ENCODE measurements around the gene NECTIN1.

Gene NECTIN1

DNA sequence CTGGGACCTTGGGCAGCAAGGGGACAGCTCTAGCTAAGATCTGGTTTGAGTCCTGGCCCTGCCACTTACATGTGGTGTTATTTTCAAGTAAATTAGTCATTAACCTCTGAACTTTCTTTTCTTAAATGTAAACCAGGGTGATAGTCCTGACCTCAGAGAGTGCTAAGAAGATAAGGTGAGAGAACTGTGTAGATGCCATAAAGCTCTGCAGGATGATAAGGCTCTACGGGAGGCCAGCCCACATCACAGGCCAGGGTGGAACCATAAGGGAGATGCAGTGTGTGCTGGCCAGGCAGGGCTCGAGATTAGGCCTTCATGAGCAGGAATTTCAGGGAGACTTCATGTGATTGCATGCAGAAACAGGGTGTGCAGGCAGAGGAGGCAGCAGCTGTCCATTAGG lies 24.2 kb downstream of the NECTIN1 start:
- H3K36me3 ChIP-seq (ENCODE audit: control insufficient read depth, low read length), result no peaks in the 10 kb centered on the region
- H3K4me2 ChIP-seq (ENCODE audit: low read length), result no peak overlapping the region
- TF ChIP-seq EZH2phosphoT487 (IDR thresholded peaks at IDR 0.05; ENCODE audit: borderline replicate concordance, low read length), result no peak
- TF ChIP-seq, protein P1, sequence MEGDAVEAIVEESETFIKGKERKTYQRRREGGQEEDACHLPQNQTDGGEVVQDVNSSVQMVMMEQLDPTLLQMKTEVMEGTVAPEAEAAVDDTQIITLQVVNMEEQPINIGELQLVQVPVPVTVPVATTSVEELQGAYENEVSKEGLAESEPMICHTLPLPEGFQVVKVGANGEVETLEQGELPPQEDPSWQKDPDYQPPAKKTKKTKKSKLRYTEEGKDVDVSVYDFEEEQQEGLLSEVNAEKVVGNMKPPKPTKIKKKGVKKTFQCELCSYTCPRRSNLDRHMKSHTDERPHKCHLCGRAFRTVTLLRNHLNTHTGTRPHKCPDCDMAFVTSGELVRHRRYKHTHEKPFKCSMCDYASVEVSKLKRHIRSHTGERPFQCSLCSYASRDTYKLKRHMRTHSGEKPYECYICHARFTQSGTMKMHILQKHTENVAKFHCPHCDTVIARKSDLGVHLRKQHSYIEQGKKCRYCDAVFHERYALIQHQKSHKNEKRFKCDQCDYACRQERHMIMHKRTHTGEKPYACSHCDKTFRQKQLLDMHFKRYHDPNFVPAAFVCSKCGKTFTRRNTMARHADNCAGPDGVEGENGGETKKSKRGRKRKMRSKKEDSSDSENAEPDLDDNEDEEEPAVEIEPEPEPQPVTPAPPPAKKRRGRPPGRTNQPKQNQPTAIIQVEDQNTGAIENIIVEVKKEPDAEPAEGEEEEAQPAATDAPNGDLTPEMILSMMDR (IDR thresholded peaks at IDR 0.05; ENCODE audit: low read depth, low read length, poor library complexity, severe bottlenecking), result no peak
- H4K20me1 ChIP-seq (ENCODE audit: control insufficient read depth, insufficient read depth, low read depth, low read length), result no peaks in the 10 kb centered on the region
- H3K27ac ChIP-seq (ENCODE audit: low read depth, low read length), result no peak overlapping the region
- H3K9me3 ChIP-seq (ENCODE audit: control insufficient read depth, insufficient read depth, low read length), result no peaks in the 10 kb centered on the region
- no peaks in the 10 kb centered on the region for H3K79me2 ChIP-seq (ENCODE audit: control insufficient read depth, low read length)
- no peak overlapping the region for H3K4me3 ChIP-seq (ENCODE audit: low read length)
- H3K4me1 ChIP-seq (ENCODE audit: control insufficient read depth, low read length), result no peaks in the 10 kb centered on the region
- no peaks in the 10 kb centered on the region for H3K9me2 ChIP-seq (replicated peaks; ENCODE audit: control insufficient read depth, low read length)
- H3K27me3 ChIP-seq (ENCODE audit: control insufficient read depth, low read length), result peaks cover 3% of the 10 kb centered on the region; the same call in 1 of the 2 replicates
- no peaks in the 10 kb centered on the region for H3F3A ChIP-seq (ENCODE audit: control insufficient read depth, insufficient read depth)

DNA sequence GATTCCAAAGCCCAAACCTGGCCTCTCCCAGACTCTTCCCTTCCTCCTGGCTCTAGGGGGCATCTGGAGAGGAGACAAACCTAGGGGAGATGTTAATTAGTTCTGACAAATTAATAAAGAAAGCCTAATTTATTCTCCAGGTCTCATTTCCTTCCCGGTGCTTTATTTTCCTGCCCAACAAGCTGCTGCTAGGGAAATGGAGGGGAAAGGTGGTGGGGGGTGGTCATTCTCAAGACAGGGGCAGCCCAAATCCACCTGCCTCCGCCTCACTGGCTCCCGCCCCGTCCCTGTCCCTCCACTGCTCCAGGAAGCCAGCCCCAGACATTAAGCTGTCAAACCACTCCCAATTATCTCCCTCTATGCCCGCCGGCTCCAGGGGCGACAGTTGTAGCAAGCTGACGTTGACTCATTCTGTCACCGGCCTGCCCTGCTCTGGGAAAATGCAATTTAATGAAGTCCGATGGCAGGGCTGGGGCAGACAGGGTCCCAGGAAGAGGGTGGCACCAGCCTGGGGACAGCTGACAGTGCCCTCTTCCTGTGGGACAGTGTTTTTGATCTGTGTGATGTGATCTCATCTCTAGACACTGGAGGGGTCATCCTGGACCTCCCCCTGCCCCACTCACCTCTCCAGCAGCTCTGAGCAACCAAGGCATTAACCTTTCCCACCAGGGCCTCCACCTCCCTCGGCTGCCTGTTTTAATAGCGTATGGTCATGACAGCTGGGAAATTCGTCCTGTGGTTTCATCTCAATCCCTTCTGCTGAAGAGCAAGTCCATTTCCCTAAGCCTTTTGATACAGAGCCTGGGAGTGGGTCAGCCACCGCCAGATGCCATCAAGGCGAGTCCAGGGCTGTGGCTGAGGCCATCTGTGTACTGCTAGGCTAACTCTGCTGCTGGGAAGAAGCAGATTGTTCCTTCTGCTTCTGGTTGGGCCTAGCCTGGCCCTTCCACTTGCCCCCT lies 27.1 kb downstream of the NECTIN1 start:
- Histone ChIP-seq H4K20me1 (ENCODE audit: control insufficient read depth, insufficient read depth, low read depth, low read length) (no peaks in the 10 kb centered on the region), H3K4me2 (ENCODE audit: low read length) (no peak overlapping the region)

GRCh38 chr11:119700536-119701346 lies 28.3 kb downstream of the NECTIN1 start:
- TF ChIP-seq, protein P1 (IDR thresholded peaks at IDR 0.05; ENCODE audit: low read depth, low read length, poor library complexity, severe bottlenecking), result no peak
- no peak for TF ChIP-seq EZH2phosphoT487 (IDR thresholded peaks at IDR 0.05; ENCODE audit: borderline replicate concordance, low read length)
- H3K79me2 ChIP-seq (ENCODE audit: control insufficient read depth, low read length), result no peaks in the 10 kb centered on the region
- no peak overlapping the region for H3K4me3 ChIP-seq (ENCODE audit: low read length)
- no peaks in the 10 kb centered on the region for H3K27me3 ChIP-seq (ENCODE audit: control insufficient read depth, low read length)
- H3K27ac ChIP-seq (ENCODE audit: low read depth, low read length), result no peak overlapping the region
- no peaks in the 10 kb centered on the region for H3K9me3 ChIP-seq (ENCODE audit: control insufficient read depth, insufficient read depth, low read length)
- H4K20me1 ChIP-seq (ENCODE audit: control insufficient read depth, insufficient read depth, low read depth, low read length), result no peaks in the 10 kb centered on the region
- no peaks in the 10 kb centered on the region for H3F3A ChIP-seq (ENCODE audit: control insufficient read depth, insufficient read depth)
- no peaks in the 10 kb centered on the region for H3K9me2 ChIP-seq (replicated peaks; ENCODE audit: control insufficient read depth, low read length)
- no peaks in the 10 kb centered on the region for H3K36me3 ChIP-seq (ENCODE audit: control insufficient read depth, low read length)
- no peak overlapping the region for H3K4me2 ChIP-seq (ENCODE audit: low read length)
- no peaks in the 10 kb centered on the region for H3K4me1 ChIP-seq (ENCODE audit: control insufficient read depth, low read length)

More for the DNA sequence above, 27.1 kb downstream of the NECTIN1 start:
- Histone ChIP-seq H3F3A (ENCODE audit: control insufficient read depth, insufficient read depth) (no peaks in the 10 kb centered on the region), H3K79me2 (ENCODE audit: control insufficient read depth, low read length) (no peaks in the 10 kb centered on the region), H3K36me3 (ENCODE audit: control insufficient read depth, low read length) (no peaks in the 10 kb centered on the region), H3K4me3 (ENCODE audit: low read length) (no peak overlapping the region), H3K9me3 (ENCODE audit: control insufficient read depth, insufficient read depth, low read length) (no peaks in the 10 kb centered on the region), H3K27me3 (ENCODE audit: control insufficient read depth, low read length) (no peaks in the 10 kb centered on the region), H3K9me2 (replicated peaks; ENCODE audit: control insufficient read depth, low read length) (no peaks in the 10 kb centered on the region), H3K4me1 (ENCODE audit: control insufficient read depth, low read length) (no peaks in the 10 kb centered on the region), H3K27ac (ENCODE audit: low read depth, low read length) (no peak overlapping the region)
- no peak for TF ChIP-seq EZH2phosphoT487 (IDR thresholded peaks at IDR 0.05; ENCODE audit: borderline replicate concordance, low read length)
- TF ChIP-seq, protein P1 (IDR thresholded peaks at IDR 0.05; ENCODE audit: low read depth, low read length, poor library complexity, severe bottlenecking), result no peak

Data from DOHH2 (cell line).